Type B pancreatic cell (in vitro differentiated cells): Measurements from ENCODE around the gene SDK1. TPM values are rescaled to one million over a fixed set of nuclear protein-coding genes. Genes with fewer than 3 reads are reported as not detected.

Experiments used
- DNase-seq: peaks from one replicate; pipeline ENCODE4 v3.0.0; 2021; ENCODE audit warnings: mixed read lengths; ENCODE audit not compliant: unreplicated experiment; ENCODE audit errors: extremely low spot score
- H3K27ac Mint-ChIP-seq: 2 replicates; pipeline ENCODE4 v1.8.0; 2021; ENCODE audit warnings: mild to moderate bottlenecking, mixed read lengths
- H3K27me3 Mint-ChIP-seq: 2 replicates; pipeline ENCODE4 v1.8.0; 2021; ENCODE audit warnings: mixed read lengths
- H3K36me3 Mint-ChIP-seq: 2 replicates; pipeline ENCODE4 v1.8.0; 2021; ENCODE audit warnings: mixed read lengths
- H3K4me1 Mint-ChIP-seq: one replicate; pipeline ENCODE4 v1.8.0; 2021; ENCODE audit warnings: mixed read lengths; ENCODE audit not compliant: unreplicated experiment
- H3K4me3 Mint-ChIP-seq: 2 replicates; pipeline ENCODE4 v1.8.0; 2021; ENCODE audit warnings: mild to moderate bottlenecking, mixed read lengths
- H3K9me3 Mint-ChIP-seq: 2 replicates; pipeline ENCODE4 v1.8.0; 2021; ENCODE audit warnings: mixed read lengths
- CTCF ChIP-seq: fragments of 200-600 bp; sonication (generic); conservative IDR thresholded peaks from 2 replicates; pipeline ENCODE4 v1.5.0; 2021; ENCODE audit warnings: antibody characterized with exemption, mild to moderate bottlenecking
- total RNA-seq: library from RNA; stranded (reverse); gene quantifications from 2 replicates; pipeline ENCODE4 v1.2.1, GENCODE V29; 2021; ENCODE audit warnings: low replicate concordance

SDK1 gene
- total RNA-seq, 1 donor from 2014 or later = 26.1 TPM

DNA sequence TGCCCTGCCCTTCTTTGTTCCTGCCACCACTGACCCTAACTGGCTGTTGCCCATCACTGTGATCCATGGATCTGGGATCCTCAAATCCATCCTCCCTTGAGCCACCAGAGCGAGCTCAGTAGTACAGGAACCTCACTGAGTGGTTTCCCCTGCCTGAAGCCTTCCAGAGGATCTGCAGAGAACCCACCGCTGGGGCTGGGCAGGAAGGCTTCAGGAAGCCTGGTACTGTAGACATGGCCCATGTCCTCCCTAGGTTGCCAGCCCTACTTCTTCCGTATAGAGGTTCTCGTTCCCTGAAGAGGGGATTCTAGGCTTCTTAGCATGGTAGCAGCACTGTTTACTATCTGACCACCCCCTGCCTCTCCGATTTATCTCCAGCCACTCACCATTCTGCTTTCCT, 693.7 kb downstream of the SDK1 start:
- Mint-ChIP-seq H3K36me3 (peaks cover 1% of the 10 kb centered on the region), H3K4me3 (no peak overlapping the region), H3K27ac (no peak overlapping the region), H3K4me1 (no peaks in the 10 kb centered on the region), H3K9me3 (peaks cover 6% of the 10 kb centered on the region), H3K27me3 (peaks cover 3% of the 10 kb centered on the region)
- TF ChIP-seq CTCF = no peak
- DNase-seq = no peak

GRCh38 chr7:3995187-3995586, 694.1 kb downstream of the SDK1 start:
- peak; percentile 35 for TF ChIP-seq CTCF
- peaks cover 3% of the 10 kb centered on the region for H3K27me3 Mint-ChIP-seq
- H3K27ac Mint-ChIP-seq = no peak overlapping the region
- no peaks in the 10 kb centered on the region for H3K4me1 Mint-ChIP-seq
- peaks cover 6% of the 10 kb centered on the region for H3K9me3 Mint-ChIP-seq
- H3K4me3 Mint-ChIP-seq = no peak overlapping the region
- no peak for DNase-seq
- H3K36me3 Mint-ChIP-seq = no peaks in the 10 kb centered on the region

- Mint-ChIP-seq H3K27me3 (peaks cover 3% of the 10 kb centered on the region), H3K36me3 (no peaks in the 10 kb centered on the region), H3K4me3 (no peak overlapping the region), H3K27ac (no peak overlapping the region), H3K9me3 (peaks cover 6% of the 10 kb centered on the region), H3K4me1 (peaks cover 4% of the 10 kb centered on the region)
- DNase-seq = no peak
- no peak for TF ChIP-seq CTCF
Observed at GRCh38 chr7:3998060-3998459, 697.0 kb downstream of the SDK1 start.

GRCh38 chr7:4000139-4000538, 699.1 kb downstream of the SDK1 start:
- no peak for TF ChIP-seq CTCF
- peaks cover 4% of the 10 kb centered on the region for H3K4me1 Mint-ChIP-seq
- H3K36me3 Mint-ChIP-seq = peaks cover 3% of the 10 kb centered on the region
- H3K27ac Mint-ChIP-seq = no peak overlapping the region
- no peaks in the 10 kb centered on the region for H3K9me3 Mint-ChIP-seq
- H3K27me3 Mint-ChIP-seq = peaks cover 7% of the 10 kb centered on the region
- DNase-seq = no peak
- H3K4me3 Mint-ChIP-seq = no peak overlapping the region

GRCh38 chr7:4000934-4001333, 699.9 kb downstream of the SDK1 start:
- H3K36me3 Mint-ChIP-seq = peaks cover 3% of the 10 kb centered on the region
- no peak overlapping the region for H3K4me3 Mint-ChIP-seq
- H3K9me3 Mint-ChIP-seq = no peaks in the 10 kb centered on the region
- H3K27me3 Mint-ChIP-seq = peaks cover 4% of the 10 kb centered on the region
- H3K27ac Mint-ChIP-seq = peak overlapping the region; percentile 21
- peaks cover 4% of the 10 kb centered on the region for H3K4me1 Mint-ChIP-seq
- TF ChIP-seq CTCF = no peak
- DNase-seq = no peak

GRCh38 chr7:4001742-4002141, 700.7 kb downstream of the SDK1 start:
- H3K4me1 Mint-ChIP-seq = peaks cover 10% of the 10 kb centered on the region
- H3K9me3 Mint-ChIP-seq = peaks cover under 1% of the 10 kb centered on the region
- no peak for DNase-seq
- H3K27ac Mint-ChIP-seq = no peak overlapping the region
- H3K27me3 Mint-ChIP-seq = peaks cover 4% of the 10 kb centered on the region
- peaks cover 3% of the 10 kb centered on the region for H3K36me3 Mint-ChIP-seq
- no peak overlapping the region for H3K4me3 Mint-ChIP-seq
- no peak for TF ChIP-seq CTCF
